GM18520 (cell line): Measurements from ENCODE around the gene NAGK.
"Not testable (repeated sequence)": the region's sequence is repeated elsewhere in the genome, so short reads cannot be mapped to it uniquely, and the experiment has no call there.

Experiments
- ATAC-seq: cut with Tn5 transposase; IDR thresholded peaks from one replicate; pipeline ENCODE4 v1.9.1; 2021; ENCODE audit not compliant: unreplicated experiment

NAGK gene

GRCh38 chr2:71068218-71069035 lies at the start of gene NAGK:
TSS of gene NAGK (plus strand) at chr2:71068648. CDS start at chr2:71068684, 36 bp downstream.
- ATAC-seq = peak; percentile 54

GRCh38 chr2:71019989-71020388 lies 48.5 kb upstream of the NAGK start:
- not testable (repeated sequence) for ATAC-seq

GRCh38 chr2:71021394-71021793 lies 47.1 kb upstream of the NAGK start:
- not testable (repeated sequence) for ATAC-seq

GRCh38 chr2:71023553-71024243 lies 44.8 kb upstream of the NAGK start:
- not testable (repeated sequence) for ATAC-seq

- ATAC-seq = not testable (repeated sequence)
Measured at GRCh38 chr2:71036296-71036695, 32.2 kb upstream of the NAGK start.

- ATAC-seq = no peak
Measured at GRCh38 chr2:71042287-71042686, 26.2 kb upstream of the NAGK start.

- no peak for ATAC-seq
Measured at GRCh38 chr2:71043531-71044407, 24.7 kb upstream of the NAGK start.

GRCh38 chr2:71045151-71045550 lies 23.3 kb upstream of the NAGK start:
- no peak for ATAC-seq

GRCh38 chr2:71045865-71046548 lies 22.4 kb upstream of the NAGK start:
- ATAC-seq = no peak

- ATAC-seq = no peak
Measured at GRCh38 chr2:71048096-71048495, 20.4 kb upstream of the NAGK start.

GRCh38 chr2:71049704-71050360 lies 18.6 kb upstream of the NAGK start:
- not testable (repeated sequence) for ATAC-seq

- ATAC-seq = not testable (repeated sequence)
Measured at GRCh38 chr2:71055206-71055740, 13.2 kb upstream of the NAGK start.

GRCh38 chr2:71060211-71060610 lies 8.2 kb upstream of the NAGK start:
- no peak for ATAC-seq

- no peak for ATAC-seq
Measured at GRCh38 chr2:71060871-71061270, 7.6 kb upstream of the NAGK start.

GRCh38 chr2:71063216-71063615 lies 5.2 kb upstream of the NAGK start:
- ATAC-seq = no peak

GRCh38 chr2:71064110-71064611 lies 4.3 kb upstream of the NAGK start:
- ATAC-seq = no peak

GRCh38 chr2:71064754-71065621 lies 3.5 kb upstream of the NAGK start:
- no peak for ATAC-seq

- no peak for ATAC-seq
Measured at GRCh38 chr2:71066856-71067255, 1.6 kb upstream of the NAGK start.
